Hepatocyte (in vitro differentiated cells): Measurements from ENCODE around the gene ARHGAP15.

ENCODE experiments used
- CTCF ChIP-seq: fragments of 200-600 bp; sonication (generic); IDR thresholded peaks from 2 replicates; pipeline ENCODE4 v1.5.1; 2016; ENCODE audit warnings: antibody characterized with exemption, mild to moderate bottlenecking; ENCODE audit not compliant: poor library complexity
- EZH2 ChIP-seq: fragments of 200-600 bp; sonication (generic); IDR thresholded peaks from 2 replicates; pipeline ENCODE4 v1.6.1; 2016; ENCODE audit warnings: antibody characterized with exemption, mild to moderate bottlenecking, borderline replicate concordance
- EZH2phosphoT487 ChIP-seq: fragments of 200-600 bp; sonication (generic); IDR thresholded peaks from one replicate; pipeline ENCODE4 v1.6.1; 2018; ENCODE audit warnings: antibody characterized with exemption, mild to moderate bottlenecking, low read depth, moderate library complexity; ENCODE audit not compliant: unreplicated experiment, severe bottlenecking

DNA sequence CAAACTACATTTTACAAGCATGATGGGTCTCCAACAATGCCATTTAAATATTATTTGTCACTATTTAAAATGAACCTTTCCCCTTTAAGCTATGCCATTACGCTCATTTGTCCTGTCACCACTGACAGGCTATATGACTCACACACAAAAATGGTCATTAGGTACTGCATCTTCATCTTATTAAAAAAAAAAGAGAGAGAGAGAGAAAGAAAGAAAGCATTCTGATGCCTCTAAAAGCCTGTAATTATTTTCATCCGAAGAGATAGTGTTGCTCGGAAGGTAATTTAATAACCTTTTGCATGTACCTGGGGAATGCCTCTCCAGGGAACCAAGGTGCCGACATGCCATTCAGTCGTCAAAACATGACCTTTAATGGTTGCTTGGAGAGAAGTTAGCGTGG, 226.7 kb downstream of the ARHGAP15 start:
- TF ChIP-seq CTCF (no peak), EZH2 (no peak), EZH2phosphoT487 (no peak)
